GM12864 (cell line): ENCODE results near the gene FMN1.
"Not testable (repeated sequence)": the region's sequence is repeated elsewhere in the genome, so short reads cannot be mapped to it uniquely, and the experiment has no call there.

Experiments
- DNase-seq: peaks from one replicate; pipeline ENCODE4 v3.0.0-alpha.2; 2011; ENCODE audit warnings: low read depth
- H3K4me3 ChIP-seq: 2 replicates; pipeline ENCODE4 v1.5.1; 2011; ENCODE audit warnings: mild to moderate bottlenecking, low read depth, low read length, control low read depth
- TF ChIP-seq, protein P1 (sequence below): IDR thresholded peaks from 2 replicates; pipeline ENCODE4 v1.5.1; 2011; ENCODE audit warnings: low read depth, mild to moderate bottlenecking, moderate library complexity, low read length, control low read depth, inconsistent platforms; ENCODE audit errors: missing control alignments

Gene FMN1

DNA sequence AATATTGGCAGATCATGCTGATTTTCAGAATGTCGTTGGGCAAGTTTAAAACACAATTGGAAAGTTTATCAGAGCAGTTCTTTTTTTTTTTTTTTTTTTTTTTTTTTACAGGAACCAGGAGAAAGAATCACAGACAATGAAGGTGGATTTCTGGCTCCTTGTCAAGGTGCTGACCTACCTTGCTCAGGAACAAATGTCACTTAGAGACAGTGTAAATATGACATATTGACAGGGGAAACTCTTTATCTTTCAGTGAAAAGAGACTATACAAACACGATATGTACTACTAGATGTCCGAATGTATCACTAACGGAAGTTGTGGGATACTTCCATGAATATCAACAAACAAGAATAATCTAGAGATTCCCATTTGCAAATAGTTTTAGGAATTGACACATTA lies 237.3 kb downstream of the FMN1 start:
- DNase-seq, result no peak
- no peak overlapping the region for H3K4me3 ChIP-seq
- TF ChIP-seq, protein P1, sequence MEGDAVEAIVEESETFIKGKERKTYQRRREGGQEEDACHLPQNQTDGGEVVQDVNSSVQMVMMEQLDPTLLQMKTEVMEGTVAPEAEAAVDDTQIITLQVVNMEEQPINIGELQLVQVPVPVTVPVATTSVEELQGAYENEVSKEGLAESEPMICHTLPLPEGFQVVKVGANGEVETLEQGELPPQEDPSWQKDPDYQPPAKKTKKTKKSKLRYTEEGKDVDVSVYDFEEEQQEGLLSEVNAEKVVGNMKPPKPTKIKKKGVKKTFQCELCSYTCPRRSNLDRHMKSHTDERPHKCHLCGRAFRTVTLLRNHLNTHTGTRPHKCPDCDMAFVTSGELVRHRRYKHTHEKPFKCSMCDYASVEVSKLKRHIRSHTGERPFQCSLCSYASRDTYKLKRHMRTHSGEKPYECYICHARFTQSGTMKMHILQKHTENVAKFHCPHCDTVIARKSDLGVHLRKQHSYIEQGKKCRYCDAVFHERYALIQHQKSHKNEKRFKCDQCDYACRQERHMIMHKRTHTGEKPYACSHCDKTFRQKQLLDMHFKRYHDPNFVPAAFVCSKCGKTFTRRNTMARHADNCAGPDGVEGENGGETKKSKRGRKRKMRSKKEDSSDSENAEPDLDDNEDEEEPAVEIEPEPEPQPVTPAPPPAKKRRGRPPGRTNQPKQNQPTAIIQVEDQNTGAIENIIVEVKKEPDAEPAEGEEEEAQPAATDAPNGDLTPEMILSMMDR, result no peak

DNA sequence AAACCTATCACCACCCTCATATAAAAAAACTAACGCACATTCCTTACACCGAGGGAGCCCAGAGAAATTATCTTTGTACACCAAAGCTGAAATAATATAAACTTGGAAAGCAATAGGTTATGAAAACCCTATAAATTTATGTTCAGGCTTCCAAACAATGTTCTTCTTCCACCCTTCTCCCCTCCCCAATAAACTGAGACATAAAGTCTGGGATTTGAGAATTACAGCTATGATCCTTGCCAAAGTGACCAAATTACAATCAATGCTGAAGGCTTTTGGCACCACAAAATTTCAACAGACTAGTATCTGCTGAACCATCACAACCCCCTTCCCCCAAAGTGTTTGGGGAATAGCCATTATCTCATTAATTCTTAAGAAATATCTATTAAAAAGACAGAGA lies 237.8 kb downstream of the FMN1 start:
- H3K4me3 ChIP-seq, result no peak overlapping the region
- TF ChIP-seq, protein P1, result no peak
- no peak for DNase-seq

GRCh38 chr15:32956006-32956405 lies 238.5 kb downstream of the FMN1 start:
- TF ChIP-seq, protein P1, result peak; percentile 50
- peak; percentile 4 for DNase-seq
- no peak overlapping the region for H3K4me3 ChIP-seq

DNA sequence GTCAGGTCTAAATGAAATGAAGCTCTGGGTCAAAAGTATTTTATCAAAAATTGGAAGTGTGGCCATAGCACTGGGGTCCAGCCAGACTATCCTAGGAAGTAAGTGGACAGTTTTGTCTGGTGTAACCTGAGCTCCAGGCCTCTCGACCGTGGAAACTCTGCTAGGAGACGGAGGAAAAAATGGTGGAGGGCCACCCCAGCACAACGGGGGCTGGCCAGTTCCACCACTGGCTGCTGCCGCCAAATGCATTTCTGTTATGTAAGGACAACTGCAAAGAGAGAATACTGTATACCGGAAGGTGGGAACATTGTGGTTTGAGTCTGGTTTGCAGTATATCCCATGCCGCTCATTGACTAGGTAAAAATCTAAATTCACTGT lies 241.0 kb downstream of the FMN1 start:
- H3K4me3 ChIP-seq, result no peak overlapping the region
- TF ChIP-seq, protein P1, result no peak
- DNase-seq, result no peak

DNA sequence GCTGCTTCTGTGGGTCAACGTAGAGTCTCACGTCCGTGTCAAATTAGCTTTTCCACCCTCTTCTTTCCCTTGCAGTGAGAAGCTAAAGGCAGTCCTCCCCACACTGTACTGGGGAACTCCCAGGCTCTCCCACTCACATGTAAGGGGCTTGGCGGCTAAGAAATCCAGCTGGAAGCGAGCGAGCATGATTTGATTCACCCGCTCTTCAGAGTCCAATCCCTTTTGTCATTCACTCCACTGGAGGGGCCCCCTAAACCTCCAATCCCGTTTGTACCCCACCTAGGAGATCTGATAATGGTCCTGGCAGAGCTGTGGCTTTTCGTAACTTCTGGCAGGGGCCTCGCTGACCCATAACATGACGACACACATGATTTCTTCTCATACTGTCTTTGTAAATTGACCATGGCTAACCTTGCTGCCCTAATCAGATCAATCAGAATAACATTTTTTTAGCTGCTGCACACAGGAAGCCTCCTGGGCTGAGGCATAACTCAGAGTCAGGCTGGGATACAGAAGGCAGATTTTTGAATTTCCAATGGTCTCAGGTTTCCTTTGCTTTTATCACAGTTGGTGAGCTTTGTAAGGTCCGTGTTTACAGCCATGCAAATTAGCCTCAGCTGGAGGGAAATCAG lies 241.5 kb downstream of the FMN1 start:
- TF ChIP-seq, protein P1, result no peak
- DNase-seq, result no peak
- H3K4me3 ChIP-seq, result no peak overlapping the region

DNA sequence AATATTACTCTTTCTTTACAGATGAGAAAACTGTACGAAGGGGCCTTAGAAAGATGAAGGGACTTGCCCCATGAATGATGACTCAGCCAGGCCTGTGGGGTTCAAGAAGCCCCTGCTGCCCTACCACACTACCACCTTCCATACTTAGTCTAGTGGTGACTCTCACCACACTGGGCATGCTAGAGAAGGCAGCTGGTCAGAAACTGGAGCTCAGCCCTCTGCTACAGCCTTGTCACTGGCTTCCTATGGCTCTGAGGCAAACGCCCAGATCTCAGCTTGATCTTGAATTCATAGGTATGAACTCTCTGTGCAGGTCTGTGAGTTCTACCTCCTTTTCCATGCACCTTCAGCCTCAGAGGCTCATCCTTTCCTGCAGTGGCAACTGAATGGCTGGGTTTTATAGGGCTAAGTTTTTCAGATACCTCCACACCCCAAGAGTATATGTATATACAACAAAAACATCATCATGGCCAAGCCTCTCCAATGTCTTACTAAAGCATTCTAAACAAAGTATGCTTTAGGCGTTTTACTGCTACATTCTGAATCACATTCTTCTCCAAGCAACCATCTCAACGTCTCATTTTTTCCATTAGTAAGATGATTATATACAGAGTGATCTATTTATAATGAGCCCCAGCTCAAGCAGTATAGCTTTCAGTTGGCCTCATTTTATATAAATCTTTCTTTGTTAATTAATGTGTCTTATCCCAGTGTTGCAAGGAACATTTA lies 242.6 kb downstream of the FMN1 start:
- TF ChIP-seq, protein P1, result no peak
- no peak overlapping the region for H3K4me3 ChIP-seq
- no peak for DNase-seq

DNA sequence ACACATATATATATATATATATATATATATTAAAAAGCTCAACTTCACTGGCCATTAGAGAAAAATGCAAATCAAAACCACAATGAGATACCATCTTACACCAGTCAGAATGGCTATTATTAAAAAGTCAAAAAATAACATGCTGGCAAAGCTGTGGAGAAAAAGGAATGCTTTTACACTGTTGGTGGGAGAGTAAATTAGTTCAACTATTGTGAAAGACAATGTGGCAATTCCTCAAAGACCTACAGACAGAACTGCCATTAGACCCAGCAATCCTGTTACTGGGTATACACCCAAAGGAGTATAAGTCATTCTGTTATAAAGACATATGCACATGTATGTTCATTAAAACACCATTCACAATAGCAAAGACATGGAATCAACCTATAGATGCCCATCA lies 244.5 kb downstream of the FMN1 start:
- not testable (repeated sequence) for H3K4me3 ChIP-seq, DNase-seq
